Measurements from ENCODE around the gene SHF. TPM values are rescaled to one million over a fixed set of nuclear protein-coding genes. Genes with fewer than 3 reads are reported as not detected.

The SHF gene
- total RNA-seq, 1 donor from 2014 or later, result 61.1 TPM

GRCh38 chr15:45118996-45119395, 68.8 kb downstream of the SHF start:
- no peak for TF ChIP-seq CTCF (IDR thresholded peaks at IDR 0.05; ENCODE audit: unreplicated experiment)
- Mint-ChIP-seq H3K4me3 (ENCODE audit: low read depth) (no peak overlapping the region), H3K9me3 (ENCODE audit: low read depth) (no peaks in the 10 kb centered on the region), H3K36me3 (ENCODE audit: insufficient read depth) (no peaks in the 10 kb centered on the region), H3K4me1 (ENCODE audit: low read depth) (peaks cover 5% of the 10 kb centered on the region), H3K27ac (no peak overlapping the region), H3K27me3 (peaks cover 67% of the 10 kb centered on the region)
- no peak for DNase-seq (ENCODE audit: low spot score, unreplicated experiment)

GRCh38 chr15:45118131-45118588, 69.6 kb downstream of the SHF start:
- Mint-ChIP-seq H3K36me3 (ENCODE audit: insufficient read depth) (no peaks in the 10 kb centered on the region), H3K4me3 (ENCODE audit: low read depth) (no peak overlapping the region), H3K4me1 (ENCODE audit: low read depth) (peaks cover 9% of the 10 kb centered on the region), H3K27ac (peak overlapping the region; percentile 56), H3K9me3 (ENCODE audit: low read depth) (no peaks in the 10 kb centered on the region), H3K27me3 (peaks cover 67% of the 10 kb centered on the region)
- peak; percentile 99 for TF ChIP-seq CTCF (IDR thresholded peaks at IDR 0.05; ENCODE audit: unreplicated experiment)
- DNase-seq (ENCODE audit: low spot score, unreplicated experiment), result peak; percentile 84

GRCh38 chr15:45117308-45118130, 70.2 kb downstream of the SHF start:
- TF ChIP-seq CTCF (IDR thresholded peaks at IDR 0.05; ENCODE audit: unreplicated experiment), result no peak
- no peaks in the 10 kb centered on the region for H3K36me3 Mint-ChIP-seq (ENCODE audit: insufficient read depth)
- peak overlapping the region; percentile 56 for H3K27ac Mint-ChIP-seq
- H3K9me3 Mint-ChIP-seq (ENCODE audit: low read depth), result no peaks in the 10 kb centered on the region
- peaks cover 12% of the 10 kb centered on the region for H3K4me1 Mint-ChIP-seq (ENCODE audit: low read depth)
- DNase-seq (ENCODE audit: low spot score, unreplicated experiment), result no peak
- H3K4me3 Mint-ChIP-seq (ENCODE audit: low read depth), result no peak overlapping the region
- peaks cover 68% of the 10 kb centered on the region for H3K27me3 Mint-ChIP-seq

Other genes with a start within 250 kb of the SHF start
- gene TERB2, start 231.3 kb downstream of the SHF start, total RNA-seq, result not detected in 2 replicates
- gene SORD, start 164.8 kb downstream of the SHF start, total RNA-seq, result 247 and 300 TPM in 2 replicates
- 0.53 and 1.1 TPM in 2 replicates for gene DUOX2, start 73.8 kb downstream of the SHF start, total RNA-seq
- not detected in 2 replicates for gene DUOXA2, start 73.6 kb downstream of the SHF start, total RNA-seq
- 1.3 and 1.4 TPM in 2 replicates for gene DUOXA1, start 58.1 kb downstream of the SHF start, total RNA-seq
- 1.4 and 1.6 TPM in 2 replicates for gene DUOX1, start 58.0 kb downstream of the SHF start, total RNA-seq
- 1.2 and 1.7 TPM in 2 replicates for gene SLC28A2, start 64.3 kb upstream of the SHF start, total RNA-seq
- gene GATM, start 190.6 kb upstream of the SHF start, total RNA-seq, result 64.1 and 75.5 TPM in 2 replicates